IgD-negative memory B cell (primary cell): ENCODE results near the gene PRKCB. TPM values are rescaled to one million over a fixed set of nuclear protein-coding genes. Genes with fewer than 3 reads are reported as not detected.

ENCODE experiments used
- H3K27ac Mint-ChIP-seq, 3 donors: one replicate each; pipeline ENCODE4 v1.8.0; 2020 to 2022; ENCODE audit warnings: mild to moderate bottlenecking in 3 of 3, mixed read lengths in 3 of 3, moderate library complexity in 1 of 3
- H3K27me3 Mint-ChIP-seq: one replicate; pipeline ENCODE4 v1.8.0; 2021; ENCODE audit warnings: mixed read lengths
- H3K36me3 Mint-ChIP-seq: one replicate; pipeline ENCODE4 v1.8.0; 2020; ENCODE audit warnings: mild to moderate bottlenecking, mixed read lengths
- H3K4me1 Mint-ChIP-seq, 3 donors: one replicate each; pipeline ENCODE4 v1.8.0; 2020 to 2022; ENCODE audit warnings: mixed read lengths in 3 of 3, mild to moderate bottlenecking in 1 of 3
- H3K4me3 Mint-ChIP-seq, 4 donors: one replicate each; pipeline ENCODE4 v1.8.0; 2020 to 2022; ENCODE audit warnings: mild to moderate bottlenecking in 4 of 4, mixed read lengths in 4 of 4, moderate library complexity in 3 of 4
- H3K9me3 Mint-ChIP-seq, 3 donors: one replicate each; pipeline ENCODE4 v1.8.0; 2020 to 2021; ENCODE audit warnings: mixed read lengths in 3 of 3, mild to moderate bottlenecking in 1 of 3
- polyA plus RNA-seq: library from polyadenylated mRNA; unstranded; fragments of 300-500 nt; fragmentation: Illumina TruSeq; gene quantifications from one replicate; pipeline ENCODE4 v1.2.3, GENCODE V29; 2021

Gene PRKCB
- polyA plus RNA-seq, 1 donor from 2014 or later: 181 TPM

- H3K4me1 Mint-ChIP-seq: peaks cover 23 to 32% (median 31%) of the 10 kb centered on the region in 3 donors
- no peaks in the 10 kb centered on the region for H3K27me3 Mint-ChIP-seq
- peak overlapping the region; percentile 1 to 54 (median 40) for H3K27ac Mint-ChIP-seq
- H3K36me3 Mint-ChIP-seq: peaks cover 17% of the 10 kb centered on the region
- peaks cover 0 to 1% (median 0%) of the 10 kb centered on the region in 3 donors for H3K9me3 Mint-ChIP-seq
- peak overlapping the region in 1 of 4 donors; percentile 63 for H3K4me3 Mint-ChIP-seq
These were observed 219.1 kb downstream of the PRKCB start for GRCh38 chr16:24054741-24055491.

DNA sequence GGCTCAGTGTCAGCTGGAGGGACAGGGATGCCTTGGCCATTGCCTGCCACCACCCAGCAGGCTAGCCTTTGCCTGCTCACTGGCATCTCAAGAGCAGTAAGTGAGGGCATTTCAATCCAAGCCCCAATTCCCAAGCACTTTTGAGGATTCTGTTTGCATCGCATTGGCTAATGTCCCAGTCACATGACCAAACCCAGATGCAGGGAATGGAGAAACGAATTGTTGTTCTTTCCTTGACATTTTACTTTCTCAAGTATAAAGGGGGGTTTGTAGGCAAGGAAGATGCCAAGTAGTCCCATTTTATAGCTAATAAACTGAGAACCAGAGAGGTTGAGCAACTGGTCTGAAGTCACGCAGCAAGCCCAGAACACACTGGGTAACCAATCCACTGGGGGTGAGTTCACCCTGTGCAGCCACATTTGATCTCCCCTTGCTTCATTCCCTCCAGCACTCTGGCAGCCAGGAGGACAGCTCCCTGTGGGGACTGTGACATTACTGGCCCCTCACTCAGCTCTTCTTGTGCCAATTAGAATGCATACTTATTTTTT, 226.6 kb downstream of the PRKCB start:
- peaks cover 7 to 12% (median 8%) of the 10 kb centered on the region in 3 donors for H3K4me1 Mint-ChIP-seq
- no peaks in the 10 kb centered on the region for H3K27me3 Mint-ChIP-seq
- no peak overlapping the region for H3K4me3 Mint-ChIP-seq
- peaks cover 16% of the 10 kb centered on the region for H3K36me3 Mint-ChIP-seq
- peak overlapping the region in 2 of 3 donors; percentile 20 to 31 for H3K27ac Mint-ChIP-seq
- no peaks in the 10 kb centered on the region for H3K9me3 Mint-ChIP-seq

- H3K27me3 Mint-ChIP-seq: no peaks in the 10 kb centered on the region
- H3K4me3 Mint-ChIP-seq: no peak overlapping the region
- H3K9me3 Mint-ChIP-seq: no peaks in the 10 kb centered on the region
- H3K27ac Mint-ChIP-seq: peak overlapping the region in 2 of 3 donors; percentile 59 to 64
- H3K4me1 Mint-ChIP-seq: peaks cover 22 to 33% (median 31%) of the 10 kb centered on the region in 3 donors
- peaks cover 1% of the 10 kb centered on the region for H3K36me3 Mint-ChIP-seq
These were observed 233.3 kb downstream of the PRKCB start for GRCh38 chr16:24069036-24069590.

DNA sequence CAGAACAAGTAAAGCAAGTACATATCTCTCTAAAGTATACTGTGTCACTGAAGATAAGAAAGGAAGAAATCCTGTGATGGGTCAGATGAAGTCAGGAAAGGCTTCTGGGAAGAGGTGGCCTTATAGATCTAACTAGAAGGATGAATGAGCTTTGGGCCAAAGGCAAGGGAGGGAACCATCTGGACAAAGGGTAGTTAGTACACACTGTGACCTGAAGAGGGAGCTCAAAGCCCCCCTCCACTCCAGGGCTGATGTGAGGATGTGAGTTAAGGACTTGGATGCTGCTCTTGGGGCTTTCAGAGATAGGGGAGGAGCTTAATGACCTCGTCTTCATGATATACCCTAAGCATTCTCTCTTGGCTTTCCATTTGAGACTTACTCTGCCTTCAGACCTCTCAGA, 235.1 kb downstream of the PRKCB start:
- Mint-ChIP-seq H3K4me1 (peaks cover 27 to 42% (median 38%) of the 10 kb centered on the region in 3 donors), H3K36me3 (peaks cover 1% of the 10 kb centered on the region), H3K4me3 (peak overlapping the region in 1 of 4 donors; percentile 28), H3K27ac (peak overlapping the region; percentile 91 to 97 (median 91)), H3K27me3 (no peaks in the 10 kb centered on the region), H3K9me3 (no peaks in the 10 kb centered on the region)

GRCh38 chr16:24071666-24072360, 236.0 kb downstream of the PRKCB start:
- H3K4me3 Mint-ChIP-seq: peak overlapping the region in 1 of 4 donors; percentile 79
- H3K27me3 Mint-ChIP-seq: no peaks in the 10 kb centered on the region
- peaks cover 1% of the 10 kb centered on the region for H3K36me3 Mint-ChIP-seq
- H3K9me3 Mint-ChIP-seq: no peaks in the 10 kb centered on the region
- H3K27ac Mint-ChIP-seq: peak overlapping the region; percentile 91 to 98 (median 97)
- peaks cover 31 to 49% (median 41%) of the 10 kb centered on the region in 3 donors for H3K4me1 Mint-ChIP-seq

- no peaks in the 10 kb centered on the region for H3K9me3 Mint-ChIP-seq
These were observed 237.5 kb downstream of the PRKCB start for GRCh38 chr16:24073321-24073720.

DNA sequence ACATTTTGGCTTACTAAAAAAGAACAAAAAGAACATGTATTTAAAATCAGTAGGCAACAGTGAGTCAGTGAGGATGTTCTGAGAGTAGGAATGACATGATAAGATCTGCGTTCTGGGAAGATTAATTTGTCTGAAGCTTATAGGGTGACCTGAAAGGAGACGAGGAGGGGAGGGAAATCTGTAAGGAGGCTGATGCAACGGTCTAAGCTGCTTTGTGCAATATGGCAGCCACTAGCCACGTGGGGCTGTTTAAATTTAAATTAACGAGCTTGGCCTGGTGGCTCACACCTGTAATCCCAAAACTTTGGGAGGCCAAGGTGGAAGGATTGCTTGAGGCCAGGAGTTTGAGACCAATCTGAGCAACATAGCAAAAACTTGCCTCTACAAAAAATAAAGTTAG, 238.8 kb downstream of the PRKCB start:
- Mint-ChIP-seq H3K27ac (no peak overlapping the region), H3K4me3 (peak overlapping the region in 1 of 4 donors; percentile 4), H3K36me3 (peaks cover 1% of the 10 kb centered on the region), H3K4me1 (peaks cover 31 to 51% (median 47%) of the 10 kb centered on the region in 3 donors), H3K27me3 (no peaks in the 10 kb centered on the region), H3K9me3 (no peaks in the 10 kb centered on the region)

More at GRCh38 chr16:24073321-24073720, 237.5 kb downstream of the PRKCB start:
- peak overlapping the region in 2 of 4 donors; percentile 76 to 85 for H3K4me3 Mint-ChIP-seq
- peaks cover 1% of the 10 kb centered on the region for H3K36me3 Mint-ChIP-seq
- H3K27me3 Mint-ChIP-seq: no peaks in the 10 kb centered on the region
- H3K27ac Mint-ChIP-seq: peak overlapping the region; percentile 91 to 98 (median 97)
- peaks cover 31 to 52% (median 45%) of the 10 kb centered on the region in 3 donors for H3K4me1 Mint-ChIP-seq

- H3K27ac Mint-ChIP-seq: peak overlapping the region in 2 of 3 donors; percentile 89 to 96
- no peaks in the 10 kb centered on the region for H3K9me3 Mint-ChIP-seq
- H3K27me3 Mint-ChIP-seq: no peaks in the 10 kb centered on the region
- H3K4me1 Mint-ChIP-seq: peaks cover 34 to 53% (median 47%) of the 10 kb centered on the region in 3 donors
- H3K4me3 Mint-ChIP-seq: peak overlapping the region in 1 of 4 donors; percentile 55
- H3K36me3 Mint-ChIP-seq: peaks cover 1% of the 10 kb centered on the region
These were observed 239.5 kb downstream of the PRKCB start for GRCh38 chr16:24075302-24075701.

DNA sequence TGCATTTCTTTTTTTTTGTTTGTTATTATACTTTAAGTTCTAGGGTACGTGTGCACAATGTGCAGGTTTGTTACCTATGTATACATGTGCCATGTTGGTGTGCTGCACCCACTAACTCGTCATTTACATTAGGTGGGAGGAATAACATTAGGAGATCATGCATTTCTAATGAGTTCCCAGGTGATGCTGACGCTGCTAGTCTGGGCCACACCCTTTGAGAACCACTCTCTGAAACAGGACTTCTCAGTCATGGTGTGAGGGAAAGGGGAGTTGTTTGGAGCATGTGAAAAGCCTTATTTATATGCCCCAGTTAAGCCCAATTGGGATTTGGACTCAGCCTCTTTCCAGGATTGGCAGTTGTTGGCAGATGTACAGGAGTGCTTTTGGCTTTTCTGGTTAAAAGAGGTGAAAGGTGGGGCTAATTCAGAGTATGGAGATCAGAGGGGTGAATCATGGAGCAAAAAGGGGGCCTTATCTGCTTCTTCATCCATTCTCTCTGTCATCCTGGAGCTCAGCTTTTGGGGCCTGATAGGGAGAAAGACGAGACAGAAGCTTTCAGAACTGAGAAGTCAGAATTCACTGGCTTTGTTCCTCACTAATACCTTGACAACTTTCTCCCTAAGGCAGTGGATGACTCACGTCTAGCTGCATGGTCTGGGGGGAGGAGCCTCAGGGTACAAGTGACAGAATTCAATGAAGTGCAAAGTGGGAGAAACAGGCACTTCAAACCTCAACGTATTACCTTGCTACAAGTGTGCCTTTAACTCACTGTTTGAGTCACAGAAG, 240.3 kb downstream of the PRKCB start:
- H3K27me3 Mint-ChIP-seq: no peaks in the 10 kb centered on the region
- H3K9me3 Mint-ChIP-seq: no peaks in the 10 kb centered on the region
- H3K36me3 Mint-ChIP-seq: peaks cover 1% of the 10 kb centered on the region
- peaks cover 29 to 49% (median 41%) of the 10 kb centered on the region in 3 donors for H3K4me1 Mint-ChIP-seq
- peak overlapping the region; percentile 69 to 96 (median 89) for H3K27ac Mint-ChIP-seq
- peak overlapping the region in 3 of 4 donors; percentile 21 to 87 (median 86) for H3K4me3 Mint-ChIP-seq

DNA sequence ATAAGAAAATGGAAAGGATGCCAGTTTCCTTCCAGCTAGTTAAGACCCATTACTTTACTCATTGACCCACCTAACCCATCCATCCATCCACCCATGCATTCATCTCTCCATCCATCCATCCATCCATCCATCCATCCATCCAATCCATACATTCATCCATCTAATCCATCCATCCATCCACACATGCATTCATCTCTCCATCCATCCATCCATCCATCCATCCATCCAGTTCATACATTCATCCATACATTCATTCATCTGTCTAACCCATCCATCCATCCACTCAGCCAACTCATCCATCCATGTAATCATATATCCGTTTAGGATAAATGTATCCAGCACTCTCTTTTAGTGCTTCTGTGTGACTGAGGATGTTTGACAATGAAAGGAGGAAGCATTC, 241.5 kb downstream of the PRKCB start:
- Mint-ChIP-seq H3K36me3 (peaks cover 3% of the 10 kb centered on the region), H3K27ac (peak overlapping the region in 1 of 3 donors; percentile 54), H3K4me1 (peaks cover 29 to 40% (median 33%) of the 10 kb centered on the region in 3 donors), H3K9me3 (no peaks in the 10 kb centered on the region), H3K4me3 (peak overlapping the region in 1 of 4 donors; percentile 49), H3K27me3 (no peaks in the 10 kb centered on the region)

DNA sequence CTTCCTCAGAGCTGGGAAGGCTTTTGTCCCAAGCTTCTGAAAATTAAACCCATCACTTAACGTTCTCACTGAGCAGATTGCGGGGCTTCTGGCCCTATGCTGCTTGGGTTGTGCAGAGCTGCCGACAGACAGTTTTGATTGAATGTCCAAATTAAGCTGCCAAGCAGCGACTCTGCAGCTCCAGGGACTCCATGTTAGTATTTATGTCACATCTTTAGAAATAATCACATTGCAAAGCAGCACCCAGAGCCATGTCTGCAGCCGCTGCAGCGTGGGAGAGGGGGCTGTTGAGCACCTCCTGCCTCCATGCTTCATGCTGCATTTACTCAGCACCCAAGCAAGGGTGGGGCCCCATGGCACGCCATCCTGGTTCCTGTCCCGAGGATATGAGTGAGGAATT, 242.2 kb downstream of the PRKCB start:
- Mint-ChIP-seq H3K9me3 (no peaks in the 10 kb centered on the region), H3K27ac (no peak overlapping the region), H3K4me3 (no peak overlapping the region), H3K4me1 (peaks cover 23 to 34% (median 27%) of the 10 kb centered on the region in 3 donors), H3K27me3 (no peaks in the 10 kb centered on the region), H3K36me3 (peaks cover 1% of the 10 kb centered on the region)

DNA sequence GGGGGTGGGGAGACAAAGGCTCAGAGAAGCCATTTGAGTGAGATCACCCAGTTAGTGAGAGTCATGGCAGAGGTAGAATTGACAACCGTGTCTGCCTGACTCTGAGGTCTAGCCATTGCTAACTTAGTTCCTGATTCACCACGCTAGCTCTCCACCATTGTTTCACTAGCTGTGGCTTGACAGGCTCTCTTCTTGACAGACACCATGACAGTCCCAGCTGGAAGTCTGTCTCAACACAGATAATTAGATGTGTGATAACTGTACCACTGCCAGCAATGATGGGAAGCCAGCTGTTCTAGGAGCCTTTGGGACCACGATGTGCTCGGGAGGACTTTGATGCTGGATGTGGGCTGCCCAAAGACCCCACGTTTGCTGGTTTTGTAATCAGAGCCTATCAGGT, 249.9 kb downstream of the PRKCB start:
- Mint-ChIP-seq H3K4me1 (peaks cover 5 to 10% (median 7%) of the 10 kb centered on the region in 3 donors), H3K27me3 (no peaks in the 10 kb centered on the region), H3K9me3 (peaks cover 4 to 6% (median 4%) of the 10 kb centered on the region in 3 donors), H3K36me3 (peaks cover 7% of the 10 kb centered on the region), H3K27ac (peak overlapping the region in 2 of 3 donors; percentile 37 to 73), H3K4me3 (no peak overlapping the region)

- Mint-ChIP-seq H3K27me3 (no peaks in the 10 kb centered on the region), H3K27ac (peak overlapping the region in 1 of 3 donors; percentile 64), H3K36me3 (peaks cover 14% of the 10 kb centered on the region), H3K4me3 (no peak overlapping the region), H3K4me1 (peaks cover 5 to 18% (median 11%) of the 10 kb centered on the region in 3 donors), H3K9me3 (peaks cover 4 to 13% (median 4%) of the 10 kb centered on the region in 3 donors)
These were observed 252.2 kb downstream of the PRKCB start for GRCh38 chr16:24087891-24088410.

DNA sequence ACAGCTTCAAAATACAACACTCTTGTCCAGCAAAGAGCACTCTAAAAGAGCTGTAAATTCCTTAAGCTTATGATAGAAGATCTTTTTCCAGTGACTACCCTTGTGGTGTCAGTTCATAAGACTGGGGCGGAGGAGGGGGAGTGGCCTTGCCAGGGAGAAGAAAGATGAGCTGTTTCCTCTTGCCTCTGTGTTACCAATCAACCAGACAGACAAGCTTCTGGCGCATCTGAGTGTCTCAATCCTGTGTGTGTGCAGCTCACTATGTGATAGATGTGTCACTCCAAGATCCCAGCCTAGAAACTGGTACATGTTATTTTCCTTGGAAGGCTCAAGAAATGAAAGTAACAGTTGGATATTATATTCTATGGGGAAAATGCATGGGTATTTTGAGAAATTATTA, 253.0 kb downstream of the PRKCB start:
- Mint-ChIP-seq H3K4me1 (peaks cover 6 to 18% (median 11%) of the 10 kb centered on the region in 3 donors), H3K27ac (peak overlapping the region in 1 of 3 donors; percentile 17), H3K9me3 (peaks cover 4 to 13% (median 4%) of the 10 kb centered on the region in 3 donors), H3K36me3 (peaks cover 14% of the 10 kb centered on the region), H3K4me3 (no peak overlapping the region), H3K27me3 (no peaks in the 10 kb centered on the region)
